CD14-positive monocyte (primary cell): ENCODE results near the gene PLPPR3. TPM values are rescaled to one million over a fixed set of nuclear protein-coding genes. Genes with fewer than 3 reads are reported as not detected.

Source experiments
- DNase-seq, 3 donors: peaks; one replicate each; pipeline ENCODE4 v3.0.0-alpha.2; 2011 to 2022
- H2AFZ ChIP-seq: 2 replicates; pipeline ENCODE4 v1.6.0; 2012; ENCODE audit warnings: mild to moderate bottlenecking, low read depth, low read length, inconsistent platforms; ENCODE audit not compliant: insufficient read depth, poor library complexity, severe bottlenecking
- H3K27ac ChIP-seq, 2 donors: 1 replicate in 1 of 2; 2 replicates in 1 of 2; pipeline ENCODE4 v1.5.1; 2012 to 2013; ENCODE audit warnings: low read length in 2 of 2, control low read depth in 1 of 2, inconsistent platforms in 1 of 2, low read depth in 1 of 2, mild to moderate bottlenecking in 1 of 2
- H3K27me3 ChIP-seq, 2 donors: one replicate each; pipeline versions ENCODE4 v1.6.0 to v1.6.1; 2011 to 2013; ENCODE audit warnings: low read length in 2 of 2; ENCODE audit not compliant: control insufficient read depth in 2 of 2, insufficient read depth in 2 of 2
- H3K36me3 ChIP-seq, 2 donors: replicated peaks in 1 of 2; 1 replicate in 1 of 2; 2 replicates in 1 of 2; pipeline versions ENCODE4 v1.5.1 to v1.6.1; 2012 to 2013; ENCODE audit warnings: low read length in 2 of 2, control low read depth in 1 of 2, inconsistent platforms in 1 of 2, mild to moderate bottlenecking in 1 of 2; ENCODE audit not compliant: insufficient read depth in 2 of 2, control insufficient read depth in 1 of 2
- H3K4me1 ChIP-seq, 2 donors: 1 replicate in 1 of 2; 2 replicates in 1 of 2; pipeline versions ENCODE4 v1.5.1 to v1.6.1; 2012 to 2013; ENCODE audit warnings: low read length in 2 of 2, control low read depth in 1 of 2, inconsistent platforms in 1 of 2, mild to moderate bottlenecking in 1 of 2, moderate library complexity in 1 of 2; ENCODE audit not compliant: insufficient read depth in 2 of 2, control insufficient read depth in 1 of 2
- H3K4me2 ChIP-seq: replicated peaks from 2 replicates; pipeline ENCODE3; 2012; ENCODE audit warnings: low read length, moderate library complexity, mild to moderate bottlenecking; ENCODE audit not compliant: poor library complexity, severe bottlenecking; ENCODE audit errors: extremely low read depth
- H3K4me3 ChIP-seq, 3 experiments: fragments of 200-600 bp in 1 of 3; sonication (generic) in 1 of 3; replicated peaks in 1 of 3; 1 replicate in 2 of 3; 2 replicates in 1 of 3; pipeline ENCODE4 v1.5.1; 2011 to 2013; ENCODE audit warnings: low read length in 3 of 3, mild to moderate bottlenecking in 3 of 3, control low read depth in 2 of 3, low read depth in 2 of 3, inconsistent platforms in 1 of 3, moderate library complexity in 1 of 3
- H3K79me2 ChIP-seq: 2 replicates; pipeline ENCODE4 v1.6.0; 2012; ENCODE audit warnings: mild to moderate bottlenecking, control low read depth, inconsistent platforms, low read length, moderate library complexity; ENCODE audit not compliant: insufficient read depth
- H3K9ac ChIP-seq: 2 replicates; pipeline ENCODE4 v1.6.0; 2017; ENCODE audit warnings: low read length, mild to moderate bottlenecking; ENCODE audit not compliant: insufficient read depth, poor library complexity, severe bottlenecking
- H3K9me3 ChIP-seq, 2 donors: replicated peaks in 1 of 2; 1 replicate in 1 of 2; 2 replicates in 1 of 2; pipeline versions ENCODE4 v1.5.1 to v1.6.1; 2012 to 2013; ENCODE audit warnings: low read length in 2 of 2, control low read depth in 1 of 2; ENCODE audit not compliant: control insufficient read depth in 1 of 2, insufficient read depth in 1 of 2
- H4K20me1 ChIP-seq: 2 replicates; pipeline ENCODE4 v1.6.0; 2012; ENCODE audit warnings: mild to moderate bottlenecking, low read length, control low read depth, moderate library complexity; ENCODE audit not compliant: insufficient read depth
- H3K27ac Mint-ChIP-seq, 7 donors: one replicate each; pipeline ENCODE4 v1.8.0; 2020; ENCODE audit warnings: mild to moderate bottlenecking in 7 of 7, mixed read lengths in 7 of 7, moderate library complexity in 6 of 7, inconsistent platforms in 2 of 7
- H3K27me3 Mint-ChIP-seq, 3 donors: one replicate each; pipeline ENCODE4 v1.8.0; 2021 to 2022; ENCODE audit warnings: low read depth in 3 of 3, mild to moderate bottlenecking in 3 of 3, mixed read lengths in 3 of 3, moderate library complexity in 3 of 3, inconsistent platforms in 1 of 3
- H3K36me3 Mint-ChIP-seq, 2 donors: one replicate each; pipeline ENCODE4 v1.8.0; 2020; ENCODE audit warnings: mixed read lengths in 2 of 2, inconsistent platforms in 1 of 2, mild to moderate bottlenecking in 1 of 2
- H3K4me1 Mint-ChIP-seq: one replicate; pipeline ENCODE4 v1.8.0; 2020; ENCODE audit warnings: mild to moderate bottlenecking, mixed read lengths
- H3K4me3 Mint-ChIP-seq, 2 donors: one replicate each; pipeline ENCODE4 v1.8.0; 2020; ENCODE audit warnings: mild to moderate bottlenecking in 2 of 2, mixed read lengths in 2 of 2, moderate library complexity in 1 of 2
- H3K9me3 Mint-ChIP-seq, 7 donors: one replicate each; pipeline ENCODE4 v1.8.0; 2020 to 2022; ENCODE audit warnings: mixed read lengths in 7 of 7, mild to moderate bottlenecking in 6 of 7, moderate library complexity in 6 of 7, inconsistent platforms in 2 of 7
- WGBS: methylation state at CpG from one replicate; pipeline ENCODE4 v1.1.5; 2013; ENCODE audit warnings: missing lambda C conversion rate; ENCODE audit not compliant: insufficient coverage; 5-methylcytosine and 5-hydroxymethylcytosine counted together
- intact Hi-C, 2 donors: fragments of 100-400 bp; cut with micrococcal nuclease; formaldehyde crosslinking; loops; one replicate each; pipeline versions ENCODE4 v1.15.0 to v1.15.1; 2023
- polyA plus RNA-seq, 3 donors: library from polyadenylated mRNA; depleted of rRNA in 1 of 3; unstranded in 2 of 3; stranded (reverse) in 1 of 3; fragments of 300-500 nt in 2 of 3; fragments of >200 nt in 1 of 3; fragmentation: Illumina TruSeq in 2 of 3; gene quantifications; 1 replicate in 2 of 3; 2 replicates in 1 of 3; pipeline ENCODE4 v1.2.3, GENCODE V29; 2012 to 2021
- TF ChIP-seq, protein P1 (sequence below): fragments of 200-600 bp; IDR thresholded peaks from one replicate; pipeline ENCODE4 v1.8.0; 2022; ENCODE audit warnings: antibody characterized with exemption, mild to moderate bottlenecking

PLPPR3 gene
- polyA plus RNA-seq, 3 donors, result 1.2 TPM; not detected in 2

DNA sequence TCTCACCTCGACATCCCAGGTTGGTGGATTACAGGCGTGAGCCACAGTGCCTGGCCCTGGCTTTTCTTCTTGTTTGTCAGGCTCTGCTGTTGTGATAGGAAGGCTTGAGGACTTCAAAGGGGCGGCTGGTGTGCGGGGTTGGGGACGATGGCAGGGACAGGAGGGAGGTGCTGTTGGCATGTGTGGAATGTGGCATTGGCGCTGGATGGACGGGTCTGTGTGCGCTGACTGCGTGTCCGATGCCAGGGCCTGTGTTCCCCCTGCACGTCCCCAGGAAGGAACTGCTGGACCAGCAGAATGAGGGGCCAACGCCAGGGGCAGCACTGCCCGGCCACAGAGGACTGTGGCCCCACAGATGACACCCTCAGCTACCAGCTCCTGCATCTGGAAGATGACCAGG, 37.2 kb downstream of the PLPPR3 start:
- Histone ChIP-seq H3K4me3 (no peak overlapping the region), H3K4me1 (peaks cover 10% of the 10 kb centered on the region in 2 donors), H3K4me2 (no peak overlapping the region), H3K9ac (no peak overlapping the region), H3K36me3 (no peaks in the 10 kb centered on the region), H3K27ac (no peak overlapping the region), H3K27me3 (no peaks in the 10 kb centered on the region), H3K79me2 (no peaks in the 10 kb centered on the region), H4K20me1 (no peaks in the 10 kb centered on the region), H2AFZ (no peak overlapping the region), H3K9me3 (no peaks in the 10 kb centered on the region)
- Mint-ChIP-seq H3K9me3 (peaks cover 0 to 3% (median 0%) of the 10 kb centered on the region in 7 donors), H3K27ac (peak overlapping the region in 1 of 7 donors; percentile 38), H3K27me3 (peaks cover 10 to 20% (median 13%) of the 10 kb centered on the region in 3 donors), H3K36me3 (peaks cover 0 to 2% of the 10 kb centered on the region in 2 donors), H3K4me3 (no peak overlapping the region), H3K4me1 (peaks cover 10% of the 10 kb centered on the region)
- 95% methylated on average over 11 of the region's 13 CpGs for WGBS
- intact Hi-C loops, result no loop called here
- DNase-seq, result no peak
- TF ChIP-seq, protein P1, sequence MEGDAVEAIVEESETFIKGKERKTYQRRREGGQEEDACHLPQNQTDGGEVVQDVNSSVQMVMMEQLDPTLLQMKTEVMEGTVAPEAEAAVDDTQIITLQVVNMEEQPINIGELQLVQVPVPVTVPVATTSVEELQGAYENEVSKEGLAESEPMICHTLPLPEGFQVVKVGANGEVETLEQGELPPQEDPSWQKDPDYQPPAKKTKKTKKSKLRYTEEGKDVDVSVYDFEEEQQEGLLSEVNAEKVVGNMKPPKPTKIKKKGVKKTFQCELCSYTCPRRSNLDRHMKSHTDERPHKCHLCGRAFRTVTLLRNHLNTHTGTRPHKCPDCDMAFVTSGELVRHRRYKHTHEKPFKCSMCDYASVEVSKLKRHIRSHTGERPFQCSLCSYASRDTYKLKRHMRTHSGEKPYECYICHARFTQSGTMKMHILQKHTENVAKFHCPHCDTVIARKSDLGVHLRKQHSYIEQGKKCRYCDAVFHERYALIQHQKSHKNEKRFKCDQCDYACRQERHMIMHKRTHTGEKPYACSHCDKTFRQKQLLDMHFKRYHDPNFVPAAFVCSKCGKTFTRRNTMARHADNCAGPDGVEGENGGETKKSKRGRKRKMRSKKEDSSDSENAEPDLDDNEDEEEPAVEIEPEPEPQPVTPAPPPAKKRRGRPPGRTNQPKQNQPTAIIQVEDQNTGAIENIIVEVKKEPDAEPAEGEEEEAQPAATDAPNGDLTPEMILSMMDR, result no peak

DNA sequence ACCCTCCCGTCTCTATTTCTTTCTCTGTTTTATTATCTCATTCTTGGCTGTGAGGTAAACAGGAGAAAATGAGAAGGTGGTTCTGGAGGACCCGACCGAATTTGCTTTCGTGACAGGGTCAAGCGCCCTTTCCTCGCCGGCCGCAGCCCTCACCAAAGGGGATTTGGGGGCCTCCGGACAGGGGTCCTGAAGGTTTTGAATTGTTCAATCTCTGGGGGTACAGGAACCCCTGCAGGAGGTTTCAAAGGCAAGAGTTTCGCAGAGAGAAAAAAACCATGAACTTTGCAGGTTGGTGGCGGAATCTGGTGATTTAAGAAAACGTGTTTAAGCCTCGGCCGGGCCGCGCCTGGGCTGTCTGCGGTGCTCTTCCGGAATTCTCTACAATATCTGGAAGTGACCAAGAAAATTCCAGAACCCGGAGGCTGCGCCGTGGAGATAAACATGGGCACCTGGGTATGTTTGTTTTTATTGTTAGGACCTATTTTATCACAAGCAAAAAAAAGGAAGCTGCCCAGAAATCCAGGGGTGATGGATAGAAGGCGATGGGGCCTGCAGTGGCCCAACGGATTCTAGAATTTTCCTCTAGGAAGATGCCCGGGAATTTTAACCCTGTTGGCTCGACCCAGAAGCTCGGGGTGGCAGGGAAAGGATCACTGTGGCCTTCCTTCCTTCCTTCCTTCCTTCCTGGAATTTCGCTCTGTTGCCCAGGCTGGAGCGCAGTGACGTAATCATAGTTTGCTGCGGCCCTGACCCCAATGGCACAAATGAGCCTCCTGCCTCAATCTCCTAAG, 38.7 kb downstream of the PLPPR3 start:
- no peaks in the 10 kb centered on the region for H3K36me3 ChIP-seq
- H3K4me3 ChIP-seq, result no peak overlapping the region
- DNase-seq, result no peak
- no peak overlapping the region for H2AFZ ChIP-seq
- H3K4me2 ChIP-seq, result no peak overlapping the region
- no peak overlapping the region for H3K4me3 Mint-ChIP-seq
- no peak overlapping the region for H3K9ac ChIP-seq
- peaks cover 10 to 20% (median 18%) of the 10 kb centered on the region in 3 donors for H3K27me3 Mint-ChIP-seq
- no peaks in the 10 kb centered on the region for H4K20me1 ChIP-seq
- 56% methylated on average over 17 of the region's 30 CpGs for WGBS
- TF ChIP-seq, protein P1, result no peak
- H3K4me1 Mint-ChIP-seq, result peaks cover 2% of the 10 kb centered on the region
- intact Hi-C loops, result no loop called here
- H3K36me3 Mint-ChIP-seq, result no peaks in the 10 kb centered on the region
- no peak overlapping the region for H3K27ac ChIP-seq
- H3K9me3 ChIP-seq, result no peaks in the 10 kb centered on the region
- peaks cover 0 to 4% (median 0%) of the 10 kb centered on the region in 7 donors for H3K9me3 Mint-ChIP-seq
- peaks cover 0 to 2% of the 10 kb centered on the region in 2 donors for H3K27me3 ChIP-seq
- no peaks in the 10 kb centered on the region for H3K79me2 ChIP-seq
- H3K27ac Mint-ChIP-seq, result peak overlapping the region in 2 of 7 donors; percentile 41 to 69
- H3K4me1 ChIP-seq, result no peaks in the 10 kb centered on the region
